HL-60 (cell line): Measurements from ENCODE around the gene S100A3.

Experiments used
- DNase-seq, 2 experiments: peaks; one replicate each; pipeline ENCODE4 v3.0.0-alpha.2; 2010 to 2020; ENCODE audit warnings: low read depth in 1 of 2, low spot score in 1 of 2
- H3K27ac ChIP-seq: fragments of 250-450 bp; sonication (Bioruptor Pico); replicated peaks from 2 replicates; pipeline ENCODE4 v1.5.1; 2020; ENCODE audit warnings: mild to moderate bottlenecking, moderate library complexity
- H3K27me3 ChIP-seq: fragments of 250-450 bp; sonication (Bioruptor Pico); 2 replicates; pipeline ENCODE4 v1.5.1; 2021; ENCODE audit warnings: mild to moderate bottlenecking, moderate library complexity; ENCODE audit not compliant: insufficient read depth, poor library complexity, severe bottlenecking
- H3K4me3 ChIP-seq: replicated peaks from 2 replicates; pipeline ENCODE4 v1.5.1; 2011; ENCODE audit warnings: mild to moderate bottlenecking, control low read depth, low read length; ENCODE audit not compliant: insufficient read depth
- CTCF ChIP-seq: IDR thresholded peaks from one replicate; pipeline ENCODE4 v1.5.1; 2011; ENCODE audit warnings: low read length, control low read depth, inconsistent platforms; ENCODE audit not compliant: insufficient read depth
- GABPA ChIP-seq: IDR thresholded peaks from 2 replicates; pipeline ENCODE4 v1.6.1; 2012; ENCODE audit warnings: low read depth
- POLR2AphosphoS5 ChIP-seq: IDR thresholded peaks from 2 replicates; pipeline ENCODE4 v1.6.1; 2012; ENCODE audit warnings: low read depth
- REST ChIP-seq: IDR thresholded peaks from 2 replicates; pipeline ENCODE4 v1.6.1; 2012; ENCODE audit warnings: low read depth; ENCODE audit not compliant: insufficient replicate concordance
- SPI1 ChIP-seq: IDR thresholded peaks from 2 replicates; pipeline ENCODE4 v1.6.1; 2012; ENCODE audit warnings: low read depth, mild to moderate bottlenecking, borderline replicate concordance
- long read RNA-seq: library from polyadenylated mRNA; unstranded; transcript quantifications from one replicate; pipeline ENCODE4 v2.0.0, GENCODE V29; 2020

Gene S100A3
- long read RNA-seq, result 0 reads

- H3K4me3 ChIP-seq, result no peak within 1 kb of the TSS
- DNase-seq, result peak in 1 of 2 experiments; percentile 53
- peak within 1 kb of the TSS; percentile 5; the same call in 1 of the 2 replicates for H3K27ac ChIP-seq
These were observed at the start of gene S100A3 for GRCh38 chr1:153548722-153549688. Gene S100A3 (minus strand): TSS chr1:153549258. CDS start chr1:153548485, 773 bp downstream.

GRCh38 chr1:153598309-153599172 is 49.5 kb upstream of the S100A3 start:
- Histone ChIP-seq H3K4me3 (no peak overlapping the region), H3K27ac (peak overlapping the region; percentile 60), H3K27me3 (no peaks in the 10 kb centered on the region)
- no peak for TF ChIP-seq CTCF
- TF ChIP-seq SPI1, result peak; percentile 97
- peak; percentile 70 for TF ChIP-seq POLR2AphosphoS5
- peak; percentile 47 to 90 for DNase-seq

More at GRCh38 chr1:153548722-153549688, at the start of gene S100A3:
- no peaks in the 10 kb centered on the region for H3K27me3 ChIP-seq
- no peak for TF ChIP-seq CTCF
- no peak for TF ChIP-seq GABPA
- TF ChIP-seq REST, result no peak

GRCh38 chr1:153597206-153597605 is 48.1 kb upstream of the S100A3 start:
- DNase-seq, result no peak
- H3K27ac ChIP-seq, result no peak overlapping the region
- TF ChIP-seq SPI1 (no peak), CTCF (no peak), POLR2AphosphoS5 (no peak), GABPA (no peak), REST (no peak)
- H3K4me3 ChIP-seq, result no peak overlapping the region
- no peaks in the 10 kb centered on the region for H3K27me3 ChIP-seq
